ENCODE results near the gene CD82.

- TF ChIP-seq EP300 (IDR thresholded peaks at IDR 0.05) (no peak), POLR2A (IDR thresholded peaks at IDR 0.05) (no peak)
These were observed 30.5 kb downstream of the CD82 start for GRCh38 chr11:44595964-44596381.
